ENCODE measurements around the gene TUBB6.

- TF ChIP-seq CTCF (IDR thresholded peaks at IDR 0.05; ENCODE audit: control extremely low read depth in 1 of 3, insufficient read depth in 1 of 3, low read depth in 1 of 3, low read length in 3 of 3) (no peak), BRCA1 (IDR thresholded peaks at IDR 0.05; ENCODE audit: low read depth, low read length) (no peak), ATF3 (IDR thresholded peaks at IDR 0.05; ENCODE audit: insufficient read depth, low read depth, low read length) (no peak), EZH2 (IDR thresholded peaks at IDR 0.05; ENCODE audit: low read depth, low read length, severe bottlenecking) (no peak), RXRA (IDR thresholded peaks at IDR 0.05; ENCODE audit: insufficient read depth, low read depth, low read length) (no peak), POLR2AphosphoS5 (IDR thresholded peaks at IDR 0.05; ENCODE audit: low read depth, low read length) (no peak), CEBPB (IDR thresholded peaks at IDR 0.05; ENCODE audit: low read depth, low read length) (no peak), SP1 (IDR thresholded peaks at IDR 0.05; ENCODE audit: low read depth, low read length) (no peak)
These were observed 5.5 kb upstream of the TUBB6 start for GRCh38 chr18:12302391-12303147.

Data from H1 (cell line).